NOMO-1 treated with DMSO at 0.1 percent for 48 hours (cell line): ENCODE measurements around the gene SERPINA3.

Source experiments
- DNase-seq: peaks from one replicate; lab custom pipeline; 2025; ENCODE audit not compliant: unreplicated experiment; lab: John Stamatoyannopoulos, UW

The SERPINA3 gene

GRCh38 chr14:94650806-94651805 is 38.9 kb downstream of the SERPINA3 start:
- DNase-seq = no peak

GRCh38 chr14:94653321-94653720 is 41.1 kb downstream of the SERPINA3 start:
- no peak for DNase-seq

- no peak for DNase-seq
These were observed 42.1 kb downstream of the SERPINA3 start for GRCh38 chr14:94654071-94654861.

- DNase-seq = no peak
These were observed 43.0 kb downstream of the SERPINA3 start for GRCh38 chr14:94655169-94655710.

- DNase-seq = no peak
These were observed 43.9 kb downstream of the SERPINA3 start for GRCh38 chr14:94656043-94656442.

- DNase-seq = no peak
These were observed 47.1 kb downstream of the SERPINA3 start for GRCh38 chr14:94659256-94659655.

- no peak for DNase-seq
These were observed 47.7 kb downstream of the SERPINA3 start for GRCh38 chr14:94659901-94660300.

GRCh38 chr14:94660306-94660946 is 48.2 kb downstream of the SERPINA3 start:
- DNase-seq = no peak

GRCh38 chr14:94663538-94663937 is 51.3 kb downstream of the SERPINA3 start:
- DNase-seq = peak; percentile 20

GRCh38 chr14:94663965-94664704 is 51.9 kb downstream of the SERPINA3 start:
- DNase-seq = peak; percentile 61

- DNase-seq = no peak
These were observed 52.9 kb downstream of the SERPINA3 start for GRCh38 chr14:94665121-94665520.

- no peak for DNase-seq
These were observed 53.4 kb downstream of the SERPINA3 start for GRCh38 chr14:94665544-94665943.

- no peak for DNase-seq
These were observed 58.6 kb downstream of the SERPINA3 start for GRCh38 chr14:94670692-94671285.

- DNase-seq = no peak
These were observed 59.8 kb downstream of the SERPINA3 start for GRCh38 chr14:94671870-94672444.

- no peak for DNase-seq
These were observed 60.9 kb downstream of the SERPINA3 start for GRCh38 chr14:94673071-94673470.
